Small intestine (tissue), 7 donors: Measurements from ENCODE around the gene NUP210. TPM values are rescaled to one million over a fixed set of nuclear protein-coding genes. Genes with fewer than 3 reads are reported as not detected.
A peak's percentile ranks its signal among the peaks of the same experiment; 100 is the strongest.
"Not testable (repeated sequence)": the region's sequence is repeated elsewhere in the genome, so short reads cannot be mapped to it uniquely, and the experiment has no call there.

ENCODE experiments used
- DNase-seq, 2 donors: peaks; one replicate each; pipeline versions ENCODE4 v3.0.0 to v3.0.0-alpha.2; 2013
- FAIRE-seq: peaks from 2 replicates; lab custom pipeline; 2012; peaks lifted over from hg19 to GRCh38; lab: Jason Lieb, UNC
- H3K27ac ChIP-seq, 3 donors: one replicate each; pipeline ENCODE4 v1.5.1; 2013; ENCODE audit warnings: low read length in 2 of 3, mild to moderate bottlenecking in 2 of 3, control low read depth in 1 of 3, inconsistent platforms in 1 of 3, low read depth in 1 of 3, moderate library complexity in 1 of 3
- H3K27me3 ChIP-seq, 3 donors: one replicate each; pipeline ENCODE4 v1.6.1; 2013; ENCODE audit warnings: low read length in 3 of 3, inconsistent platforms in 1 of 3; ENCODE audit not compliant: control insufficient read depth in 3 of 3, insufficient read depth in 3 of 3
- H3K36me3 ChIP-seq, 3 donors: one replicate each; pipeline ENCODE4 v1.6.1; 2013; ENCODE audit warnings: low read length in 3 of 3, inconsistent platforms in 1 of 3, low read depth in 1 of 3, mild to moderate bottlenecking in 1 of 3, moderate library complexity in 1 of 3; ENCODE audit not compliant: control insufficient read depth in 3 of 3, insufficient read depth in 2 of 3
- H3K4me1 ChIP-seq, 3 donors: one replicate each; pipeline ENCODE4 v1.6.1; 2013; ENCODE audit warnings: low read length in 2 of 3, inconsistent platforms in 1 of 3, low read depth in 1 of 3, mild to moderate bottlenecking in 1 of 3, moderate library complexity in 1 of 3; ENCODE audit not compliant: control insufficient read depth in 3 of 3, insufficient read depth in 2 of 3
- H3K4me3 ChIP-seq, 3 donors: one replicate each; pipeline ENCODE4 v1.5.1; 2013; ENCODE audit warnings: low read length in 3 of 3, control low read depth in 1 of 3, inconsistent platforms in 1 of 3, low read depth in 1 of 3, mild to moderate bottlenecking in 1 of 3, moderate library complexity in 1 of 3
- H3K9me3 ChIP-seq, 2 donors: one replicate each; pipeline ENCODE4 v1.6.1; 2013; ENCODE audit warnings: low read depth in 1 of 2, low read length in 1 of 2; ENCODE audit not compliant: control insufficient read depth in 2 of 2, insufficient read depth in 1 of 2
- WGBS, 3 donors: extraction: QIAGEN DNeasy Blood & Tissue Kit; methylation state at CpG; one replicate each; pipeline ENCODE4 v1.1.7; 2013; 5-methylcytosine and 5-hydroxymethylcytosine counted together
- polyA plus RNA-seq, 4 donors: library from polyadenylated mRNA; stranded (reverse) in 3 of 4; unstranded in 1 of 4; fragments of 200-250 nt in 3 of 4; fragments of 120-200 nt in 1 of 4; gene quantifications; one replicate each; pipeline versions ENCODE4 v1.2.1 to v1.2.3, GENCODE V29; 2013
- donor health status: healthy with polysubstance abuse.
- donor health status: control.
- donor health status: control.
- donor health status: Bipolar disorder and iron deficiency.
- donor health status: healthy.

The NUP210 gene
- polyA plus RNA-seq, 4 donors, result 0.22 to 36.4 (median 5.6) TPM

GRCh38 chr3:13436213-13436612, 16.1 kb upstream of the NUP210 start:
- not testable (repeated sequence) for H3K4me1 ChIP-seq, FAIRE-seq, H3K27me3 ChIP-seq, H3K9me3 ChIP-seq, DNase-seq, H3K36me3 ChIP-seq, H3K4me3 ChIP-seq, H3K27ac ChIP-seq
- WGBS, 3 donors, result 88 to 92% (median 92%) methylated on average over 4 of the region's 4 CpGs

GRCh38 chr3:13433912-13434311, 13.8 kb upstream of the NUP210 start:
- H3K27me3 ChIP-seq, result peaks cover 0 to 4% (median 0%) of the 10 kb centered on the region in 3 donors
- 83 to 92% (median 87%) methylated on average over 5 of the region's 5 CpGs for WGBS, 3 donors
- no peaks in the 10 kb centered on the region for H3K9me3 ChIP-seq
- no peak overlapping the region for H3K4me3 ChIP-seq
- H3K27ac ChIP-seq, result no peak overlapping the region
- no peaks in the 10 kb centered on the region for H3K4me1 ChIP-seq
- H3K36me3 ChIP-seq, result no peaks in the 10 kb centered on the region
- DNase-seq (no peak), FAIRE-seq (no peak)

GRCh38 chr3:13432093-13432492, 12.0 kb upstream of the NUP210 start:
- WGBS, 3 donors, result 81 to 87% (median 85%) methylated on average over 1 of the region's 1 CpG
- H3K4me3 ChIP-seq, result no peak overlapping the region
- no peak overlapping the region for H3K27ac ChIP-seq
- H3K9me3 ChIP-seq, result no peaks in the 10 kb centered on the region
- H3K36me3 ChIP-seq, result no peaks in the 10 kb centered on the region
- no peak for DNase-seq
- peaks cover 0 to 2% (median 0%) of the 10 kb centered on the region in 3 donors for H3K27me3 ChIP-seq
- FAIRE-seq, result no peak
- no peaks in the 10 kb centered on the region for H3K4me1 ChIP-seq

- not testable (repeated sequence) for H3K36me3 ChIP-seq, H3K27me3 ChIP-seq, H3K4me1 ChIP-seq, DNase-seq, H3K4me3 ChIP-seq, H3K27ac ChIP-seq, H3K9me3 ChIP-seq, FAIRE-seq
- 80 to 85% (median 85%) methylated on average over 2 of the region's 2 CpGs for WGBS, 3 donors
These were observed 10.3 kb upstream of the NUP210 start for GRCh38 chr3:13430411-13430875.

GRCh38 chr3:13429631-13430291, 9.6 kb upstream of the NUP210 start:
- Histone ChIP-seq H3K36me3 (no peaks in the 10 kb centered on the region), H3K9me3 (peaks cover 0 to 6% of the 10 kb centered on the region in 2 donors), H3K27me3 (peaks cover 0 to 2% (median 0%) of the 10 kb centered on the region in 3 donors), H3K4me3 (no peak overlapping the region), H3K27ac (no peak overlapping the region), H3K4me1 (no peaks in the 10 kb centered on the region)
- no peak for DNase-seq
- FAIRE-seq, result no peak
- 81 to 90% (median 89%) methylated on average over 8 of the region's 8 CpGs for WGBS, 3 donors

GRCh38 chr3:13428678-13429077, 8.6 kb upstream of the NUP210 start:
- H3K27ac ChIP-seq, H3K4me3 ChIP-seq, H3K9me3 ChIP-seq, H3K36me3 ChIP-seq, FAIRE-seq, H3K4me1 ChIP-seq, DNase-seq, H3K27me3 ChIP-seq: not testable (repeated sequence)
- 61 to 84% (median 77%) methylated on average over 4 of the region's 4 CpGs for WGBS, 3 donors

- DNase-seq, result peak in 1 of 2 donors; percentile 24
- H3K36me3 ChIP-seq, result no peaks in the 10 kb centered on the region
- FAIRE-seq, result no peak
- 85 to 88% (median 86%) methylated on average over 12 of the region's 12 CpGs for WGBS, 3 donors
- H3K9me3 ChIP-seq, result peaks cover 0 to 7% of the 10 kb centered on the region in 2 donors
- peaks cover 0 to 9% (median 3%) of the 10 kb centered on the region in 3 donors for H3K4me1 ChIP-seq
- H3K4me3 ChIP-seq, result no peak overlapping the region
- no peak overlapping the region for H3K27ac ChIP-seq
- H3K27me3 ChIP-seq, result no peaks in the 10 kb centered on the region
These were observed 7.8 kb upstream of the NUP210 start for GRCh38 chr3:13427662-13428603.

- Histone ChIP-seq H3K9me3 (peaks cover 0 to 7% of the 10 kb centered on the region in 2 donors), H3K27me3 (no peaks in the 10 kb centered on the region), H3K4me1 (peaks cover 0 to 11% (median 3%) of the 10 kb centered on the region in 3 donors), H3K36me3 (no peaks in the 10 kb centered on the region), H3K4me3 (no peak overlapping the region), H3K27ac (no peak overlapping the region)
- FAIRE-seq (no peak), DNase-seq (no peak)
- WGBS, 3 donors, result 90 to 100% (median 95%) methylated on average over 1 of the region's 1 CpG
These were observed 6.5 kb upstream of the NUP210 start for GRCh38 chr3:13426591-13426990.
